Mesothelial cell of epicardium (in vitro differentiated cells): ENCODE data around the gene DSCAM. TPM values are rescaled to one million over a fixed set of nuclear protein-coding genes. Genes with fewer than 3 reads are reported as not detected.

Source experiments
- DNase-seq, 2 experiments: peaks; one replicate each; pipeline ENCODE4 v3.0.0; 2021; ENCODE audit warnings: low spot score in 2 of 2; ENCODE audit not compliant: unreplicated experiment in 2 of 2
- H3K27ac Mint-ChIP-seq: 2 replicates; pipeline ENCODE4 v1.8.0; 2021; ENCODE audit warnings: mixed read lengths
- H3K27me3 Mint-ChIP-seq: 2 replicates; pipeline ENCODE4 v1.8.0; 2021; ENCODE audit warnings: low read depth, mixed read lengths
- H3K36me3 Mint-ChIP-seq: 2 replicates; pipeline ENCODE4 v1.8.0; 2021; ENCODE audit warnings: mixed read lengths
- H3K4me1 Mint-ChIP-seq: 2 replicates; pipeline ENCODE4 v1.8.0; 2021; ENCODE audit warnings: mixed read lengths
- H3K4me3 Mint-ChIP-seq: 2 replicates; pipeline ENCODE4 v1.8.0; 2021; ENCODE audit warnings: mild to moderate bottlenecking, moderate library complexity, mixed read lengths
- H3K9me3 Mint-ChIP-seq: 2 replicates; pipeline ENCODE4 v1.8.0; 2021; ENCODE audit warnings: mixed read lengths
- CTCF ChIP-seq: fragments of 200-600 bp; sonication (generic); IDR thresholded peaks from one replicate; pipeline ENCODE4 v1.5.0; 2021; ENCODE audit warnings: antibody characterized with exemption; ENCODE audit not compliant: unreplicated experiment
- total RNA-seq: library from RNA; stranded (reverse); gene quantifications from 3 replicates; pipeline ENCODE4 v1.2.1, GENCODE V29; 2021

The DSCAM gene
- total RNA-seq, 1 donor from 2014 or later: not detected

- Mint-ChIP-seq H3K9me3 (peaks cover 10% of the 10 kb centered on the region), H3K4me1 (peaks cover 2% of the 10 kb centered on the region), H3K36me3 (no peaks in the 10 kb centered on the region), H3K27me3 (no peaks in the 10 kb centered on the region), H3K4me3 (no peak overlapping the region), H3K27ac (no peak overlapping the region)
- no peak for DNase-seq
- TF ChIP-seq CTCF: no peak
Measured at GRCh38 chr21:40555021-40555528, 291.9 kb downstream of the DSCAM start.

- Mint-ChIP-seq H3K27ac (no peak overlapping the region), H3K36me3 (no peaks in the 10 kb centered on the region), H3K4me3 (no peak overlapping the region), H3K9me3 (peaks cover 10% of the 10 kb centered on the region), H3K4me1 (peaks cover 2% of the 10 kb centered on the region), H3K27me3 (no peaks in the 10 kb centered on the region)
- DNase-seq: no peak
- TF ChIP-seq CTCF: no peak
Measured at GRCh38 chr21:40553781-40554180, 293.2 kb downstream of the DSCAM start.

- H3K36me3 Mint-ChIP-seq: no peaks in the 10 kb centered on the region
- H3K27me3 Mint-ChIP-seq: no peaks in the 10 kb centered on the region
- no peak overlapping the region for H3K27ac Mint-ChIP-seq
- TF ChIP-seq CTCF: no peak
- H3K4me1 Mint-ChIP-seq: no peaks in the 10 kb centered on the region
- peaks cover 11% of the 10 kb centered on the region for H3K9me3 Mint-ChIP-seq
- no peak overlapping the region for H3K4me3 Mint-ChIP-seq
- DNase-seq: no peak
Measured at GRCh38 chr21:40547906-40548513, 298.9 kb downstream of the DSCAM start.

GRCh38 chr21:40546647-40547046, 300.3 kb downstream of the DSCAM start:
- no peak overlapping the region for H3K4me3 Mint-ChIP-seq
- H3K36me3 Mint-ChIP-seq: no peaks in the 10 kb centered on the region
- DNase-seq: no peak
- H3K27ac Mint-ChIP-seq: no peak overlapping the region
- no peak for TF ChIP-seq CTCF
- no peaks in the 10 kb centered on the region for H3K4me1 Mint-ChIP-seq
- no peaks in the 10 kb centered on the region for H3K27me3 Mint-ChIP-seq
- peaks cover 11% of the 10 kb centered on the region for H3K9me3 Mint-ChIP-seq

GRCh38 chr21:40540216-40540615, 306.7 kb downstream of the DSCAM start:
- H3K9me3 Mint-ChIP-seq: peaks cover 12% of the 10 kb centered on the region
- no peak for DNase-seq
- no peaks in the 10 kb centered on the region for H3K4me1 Mint-ChIP-seq
- no peak overlapping the region for H3K4me3 Mint-ChIP-seq
- H3K27me3 Mint-ChIP-seq: no peaks in the 10 kb centered on the region
- no peaks in the 10 kb centered on the region for H3K36me3 Mint-ChIP-seq
- no peak for TF ChIP-seq CTCF
- no peak overlapping the region for H3K27ac Mint-ChIP-seq
